ENCODE results near the gene USH2A.

The USH2A gene

DNA sequence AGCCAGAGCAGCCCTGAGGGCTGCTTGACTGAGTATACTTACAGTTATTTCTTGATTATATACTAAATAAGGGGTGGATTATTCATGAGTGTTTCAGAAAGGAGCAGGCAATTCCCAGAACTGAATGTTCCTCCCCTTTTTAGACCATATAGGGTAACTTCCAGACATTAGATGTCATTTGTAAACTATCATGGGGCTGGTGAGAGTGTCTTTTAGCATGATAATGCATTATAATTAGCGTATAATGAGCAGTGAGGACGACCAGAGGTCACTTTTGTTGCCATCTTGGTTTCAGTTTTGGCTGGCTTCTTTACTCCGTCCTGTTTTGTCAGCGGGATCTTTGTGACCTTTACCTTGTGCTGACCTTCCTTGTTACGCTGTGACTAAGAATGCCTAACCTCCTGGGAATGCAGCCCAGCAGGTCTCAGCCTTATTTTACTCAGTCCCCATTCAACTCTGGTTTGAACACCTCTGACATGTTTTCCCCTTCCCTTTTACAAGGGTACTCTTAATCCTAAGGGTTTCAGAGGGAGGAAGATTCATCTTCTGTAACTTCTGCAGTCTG lies 840.0 kb downstream of the USH2A start:
- no peak for DNase-seq

DNA sequence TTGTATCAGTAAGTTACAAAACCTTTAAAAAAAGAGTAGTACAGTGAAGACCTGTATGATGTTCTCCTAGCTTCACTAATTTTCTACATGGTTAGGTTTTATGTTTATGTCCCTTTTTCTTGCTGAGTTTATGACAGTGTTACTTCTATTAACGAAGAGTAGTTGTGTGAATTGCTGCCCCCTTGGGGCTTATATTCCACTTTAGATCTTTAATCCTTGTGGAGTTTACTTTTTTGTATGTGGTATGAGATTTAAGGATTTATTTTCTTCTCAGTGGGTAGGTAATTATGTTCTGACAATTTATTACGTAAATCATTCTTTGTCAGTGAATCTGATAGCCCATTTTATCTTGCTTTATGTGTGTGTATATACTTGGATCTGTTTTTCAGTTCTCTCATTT lies 841.4 kb downstream of the USH2A start:
- DNase-seq = no peak

Measured in stimulated activated CD4-positive, alpha-beta T cell treated with anti-CD3 and anti-CD28 coated beads, Interleukin-15, amount 100 ng/mL, for 24 hours (primary cell).